Panc1 (cell line): ENCODE measurements around the gene SCGB1C1.

ENCODE experiments used
- POLR2AphosphoS5 ChIP-seq: IDR thresholded peaks from 2 replicates; pipeline ENCODE4 v1.6.1; 2012; ENCODE audit warnings: mild to moderate bottlenecking, low read depth, low read length, moderate library complexity
- TF ChIP-seq, protein P1 (sequence below): fragments of 450-650 bp; IDR thresholded peaks from 2 replicates; pipeline ENCODE4 v1.5.1; 2017; ENCODE audit warnings: mild to moderate bottlenecking

DNA sequence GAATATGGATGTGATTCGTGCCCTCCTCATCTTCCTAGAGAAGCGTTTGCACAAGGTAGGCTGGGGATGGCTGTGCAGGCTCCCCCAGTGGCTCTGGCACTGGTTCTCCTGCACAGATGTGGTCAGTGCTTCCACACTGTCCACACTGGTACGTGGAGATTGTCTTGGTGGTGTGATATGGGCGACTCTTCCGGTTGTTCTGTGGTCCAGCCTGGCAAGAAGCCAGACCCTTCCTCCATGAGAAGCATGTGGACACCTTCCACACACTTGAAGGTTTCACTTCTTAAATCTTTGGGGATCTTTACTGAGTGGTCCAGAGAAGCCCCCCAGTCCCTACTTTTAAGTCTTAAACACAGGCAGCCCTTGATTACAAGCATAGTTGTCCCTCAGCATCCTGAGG lies 18.4 kb downstream of the SCGB1C1 start:
- TF ChIP-seq, protein P1, sequence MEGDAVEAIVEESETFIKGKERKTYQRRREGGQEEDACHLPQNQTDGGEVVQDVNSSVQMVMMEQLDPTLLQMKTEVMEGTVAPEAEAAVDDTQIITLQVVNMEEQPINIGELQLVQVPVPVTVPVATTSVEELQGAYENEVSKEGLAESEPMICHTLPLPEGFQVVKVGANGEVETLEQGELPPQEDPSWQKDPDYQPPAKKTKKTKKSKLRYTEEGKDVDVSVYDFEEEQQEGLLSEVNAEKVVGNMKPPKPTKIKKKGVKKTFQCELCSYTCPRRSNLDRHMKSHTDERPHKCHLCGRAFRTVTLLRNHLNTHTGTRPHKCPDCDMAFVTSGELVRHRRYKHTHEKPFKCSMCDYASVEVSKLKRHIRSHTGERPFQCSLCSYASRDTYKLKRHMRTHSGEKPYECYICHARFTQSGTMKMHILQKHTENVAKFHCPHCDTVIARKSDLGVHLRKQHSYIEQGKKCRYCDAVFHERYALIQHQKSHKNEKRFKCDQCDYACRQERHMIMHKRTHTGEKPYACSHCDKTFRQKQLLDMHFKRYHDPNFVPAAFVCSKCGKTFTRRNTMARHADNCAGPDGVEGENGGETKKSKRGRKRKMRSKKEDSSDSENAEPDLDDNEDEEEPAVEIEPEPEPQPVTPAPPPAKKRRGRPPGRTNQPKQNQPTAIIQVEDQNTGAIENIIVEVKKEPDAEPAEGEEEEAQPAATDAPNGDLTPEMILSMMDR = no peak
- no peak for TF ChIP-seq POLR2AphosphoS5
